Activated CD4-positive, alpha-beta T cell treated with anti-CD3 and anti-CD28 coated beads for 36 hours (primary cell): Measurements from ENCODE around the gene UPF1. TPM values are rescaled to one million over a fixed set of nuclear protein-coding genes. Genes with fewer than 3 reads are reported as not detected.

ENCODE experiments used
- ATAC-seq: fragments of 200-7000 bp; cut with Tn5 transposase; one replicate; pipeline ENCODE4 v1.10.0; 2021; ENCODE audit warnings: mild to moderate bottlenecking, moderate library complexity
- CTCF ChIA-PET: fragments of 350-600 bp; sonication (Branson Sonifier 250); formaldehyde crosslinking; loops from one replicate; lab custom pipeline; 2021; ENCODE audit warnings: antibody characterized with exemption; lab: Charles Lee
- POLR2A ChIA-PET: fragments of 350-600 bp; sonication (Branson Sonifier 250); formaldehyde crosslinking; loops from one replicate; lab custom pipeline; 2021; ENCODE audit warnings: antibody characterized with exemption, inconsistent platforms; lab: Charles Lee
- DNase-seq: peaks from one replicate; pipeline ENCODE4 v3.0.0-alpha.2; 2020
- H3K27ac Mint-ChIP-seq: one replicate; pipeline ENCODE4 v1.8.0; 2021; ENCODE audit warnings: mixed read lengths
- H3K27me3 Mint-ChIP-seq: one replicate; pipeline ENCODE4 v1.8.0; 2021; ENCODE audit warnings: mixed read lengths
- H3K36me3 Mint-ChIP-seq: one replicate; pipeline ENCODE4 v1.8.0; 2021; ENCODE audit warnings: low read depth, mixed read lengths
- H3K4me1 Mint-ChIP-seq: one replicate; pipeline ENCODE4 v1.8.0; 2021; ENCODE audit warnings: mixed read lengths
- H3K4me3 Mint-ChIP-seq: one replicate; pipeline ENCODE4 v1.8.0; 2021; ENCODE audit warnings: mild to moderate bottlenecking, moderate library complexity, mixed read lengths
- H3K9me3 Mint-ChIP-seq: one replicate; pipeline ENCODE4 v1.8.0; 2021; ENCODE audit warnings: low read depth, mixed read lengths
- intact Hi-C, 2 experiments: fragments of 100-400 bp; cut with DNase I in 1 of 2; cut with micrococcal nuclease in 1 of 2; formaldehyde crosslinking; loops; one replicate each; pipeline versions ENCODE4 v1.14.2 to v1.15.1; 2022 to 2024; cut with DNase I, micrococcal nuclease
- total RNA-seq, 2 experiments: library from RNA; stranded (reverse); gene quantifications; one replicate each; pipeline ENCODE4 v1.2.3, GENCODE V29; 2021

The UPF1 gene
- total RNA-seq, 2 experiments from 2014 or later = 72.4 to 74.0 TPM

DNA sequence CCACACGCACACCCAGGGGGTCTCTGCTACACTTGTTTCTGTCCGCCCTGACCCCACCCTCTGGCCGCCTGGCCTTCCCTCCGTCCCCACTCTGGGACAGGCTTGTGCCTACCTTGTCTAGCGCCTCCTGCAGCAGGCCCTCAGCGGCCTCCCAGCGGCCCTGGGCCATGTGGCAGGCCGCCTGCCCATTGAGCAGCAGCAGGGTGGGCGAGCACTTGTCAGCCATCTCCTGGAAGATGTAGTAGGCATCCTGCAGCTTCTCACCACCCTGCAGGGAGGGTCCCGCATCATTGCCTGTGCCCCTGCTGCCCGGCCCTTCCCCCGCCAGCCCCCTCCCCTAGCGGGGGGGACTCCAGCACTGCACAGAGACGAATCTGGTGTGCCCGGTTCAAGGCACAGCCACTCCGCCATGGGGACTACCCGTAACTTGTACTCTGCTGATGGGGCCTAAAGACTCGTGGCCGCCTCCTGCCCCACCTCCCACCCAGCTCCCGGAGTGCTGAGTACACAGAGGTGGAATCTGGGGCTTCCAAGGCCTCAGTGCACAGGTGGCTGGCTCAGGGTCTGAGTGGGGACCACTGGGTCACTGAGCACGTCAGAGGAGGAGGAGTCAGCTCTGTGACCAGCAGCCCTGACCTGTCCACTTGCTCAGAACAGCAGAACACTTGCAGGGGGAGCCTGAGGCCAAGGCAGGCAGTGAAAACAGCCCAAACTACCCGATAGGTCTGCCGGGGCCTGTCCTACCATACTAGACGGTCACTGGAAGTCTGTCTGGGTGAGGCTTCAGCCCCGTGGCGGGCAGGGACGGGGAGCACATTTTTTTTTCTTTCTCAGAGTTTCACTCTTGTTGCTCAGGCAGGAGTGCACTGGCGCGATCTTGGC is 71.6 kb downstream of the UPF1 start:
- POLR2A ChIA-PET = no interaction called here
- CTCF ChIA-PET = no interaction called here
- Mint-ChIP-seq H3K9me3 (no peaks in the 10 kb centered on the region), H3K27ac (no peak overlapping the region), H3K27me3 (no peaks in the 10 kb centered on the region), H3K4me3 (no peak overlapping the region), H3K36me3 (peaks cover 23% of the 10 kb centered on the region), H3K4me1 (no peaks in the 10 kb centered on the region)
- ATAC-seq = no peak
- intact Hi-C loops = no loop called here
- DNase-seq = no peak

DNA sequence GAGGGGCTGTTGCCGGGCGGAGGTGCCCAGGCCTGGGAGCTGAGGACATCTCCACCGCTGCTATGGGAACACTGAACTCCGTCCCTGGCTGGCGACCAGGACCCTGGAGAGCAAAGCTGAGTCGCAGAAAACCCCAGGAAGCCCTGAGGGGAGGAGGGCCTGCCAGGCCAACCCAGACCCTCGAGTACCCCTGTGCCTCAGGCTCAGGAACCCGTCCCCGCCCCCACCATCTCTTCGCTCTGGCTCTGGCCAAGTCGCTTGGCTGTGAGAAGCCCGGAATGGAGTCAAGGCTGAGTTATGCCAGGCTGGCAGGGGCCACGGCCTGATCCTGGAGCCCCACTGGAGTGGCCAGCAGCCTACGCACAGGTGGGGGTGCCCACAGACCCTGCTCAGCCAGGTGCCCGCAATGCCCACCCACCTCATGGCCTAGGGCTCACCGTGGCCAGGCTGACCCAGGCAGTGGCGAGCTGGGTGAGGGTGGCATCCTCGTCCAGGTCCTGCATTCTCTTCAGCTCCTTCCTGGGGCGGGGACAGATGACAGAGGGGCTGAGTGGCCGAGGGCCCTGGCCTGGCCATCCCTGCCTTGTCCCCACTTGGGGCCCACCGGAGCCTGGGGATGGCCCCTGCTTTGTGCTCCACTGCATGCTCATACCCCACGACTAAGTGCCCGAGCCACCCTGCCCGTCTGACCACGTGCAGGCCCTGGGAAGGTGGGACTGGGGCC is 72.7 kb downstream of the UPF1 start:
- ChIA-PET POLR2A (no interaction called here), CTCF (no interaction called here)
- Mint-ChIP-seq H3K27me3 (no peaks in the 10 kb centered on the region), H3K36me3 (peaks cover 23% of the 10 kb centered on the region), H3K4me1 (no peaks in the 10 kb centered on the region), H3K9me3 (no peaks in the 10 kb centered on the region), H3K4me3 (no peak overlapping the region), H3K27ac (no peak overlapping the region)
- ATAC-seq (no peak), DNase-seq (no peak)
- intact Hi-C loops = no loop called here

- no peaks in the 10 kb centered on the region for H3K9me3 Mint-ChIP-seq
- H3K27ac Mint-ChIP-seq = no peak overlapping the region
- intact Hi-C loops = no loop called here
Observed at GRCh38 chr19:18905058-18905456, 73.3 kb downstream of the UPF1 start.

DNA sequence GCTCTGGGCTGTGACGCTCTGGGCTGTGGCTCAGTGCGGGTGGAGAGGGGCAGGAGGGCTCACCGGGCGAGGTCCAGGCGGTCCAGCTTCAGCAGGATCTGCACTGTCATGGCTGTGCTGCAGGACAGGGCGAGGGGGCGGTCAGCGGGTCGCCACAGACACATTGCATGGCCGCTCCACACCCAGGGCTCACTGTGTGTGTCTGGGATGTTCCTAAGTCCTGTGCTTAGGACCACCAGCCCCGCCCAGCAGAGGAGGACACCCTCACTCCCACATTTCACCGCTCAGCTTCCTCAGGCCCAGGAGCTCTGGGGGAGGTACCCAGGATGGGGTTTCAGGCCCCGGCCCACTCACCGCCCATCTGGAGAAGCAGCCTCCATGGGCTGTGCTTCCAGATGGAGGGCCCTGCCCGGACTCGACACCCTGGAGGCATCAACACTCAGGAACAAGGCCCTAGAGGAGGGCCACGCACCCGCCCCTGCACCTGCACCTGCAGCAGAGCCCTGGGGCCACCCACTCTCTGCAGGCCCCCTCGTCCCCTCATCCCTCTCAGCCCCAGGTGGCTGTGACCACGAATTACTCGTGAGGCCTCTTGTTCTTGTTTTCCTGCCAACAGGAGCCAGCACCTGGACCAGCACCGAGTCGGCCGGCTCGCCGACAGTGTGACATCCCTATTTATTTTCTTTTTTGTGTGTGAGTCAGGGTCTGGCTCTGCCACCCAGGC is 73.9 kb downstream of the UPF1 start:
- CTCF ChIA-PET = no interaction called here
- Mint-ChIP-seq H3K4me3 (no peak overlapping the region), H3K36me3 (peaks cover 19% of the 10 kb centered on the region), H3K27ac (no peak overlapping the region), H3K27me3 (no peaks in the 10 kb centered on the region), H3K9me3 (no peaks in the 10 kb centered on the region), H3K4me1 (no peaks in the 10 kb centered on the region)
- POLR2A ChIA-PET = no interaction called here
- DNase-seq (no peak), ATAC-seq (no peak)
- intact Hi-C loops = no loop called here

More at GRCh38 chr19:18905058-18905456, 73.3 kb downstream of the UPF1 start:
- DNase-seq (no peak), ATAC-seq (no peak)
- H3K4me1 Mint-ChIP-seq = no peaks in the 10 kb centered on the region
- peaks cover 21% of the 10 kb centered on the region for H3K36me3 Mint-ChIP-seq
- H3K27me3 Mint-ChIP-seq = no peaks in the 10 kb centered on the region
- CTCF ChIA-PET = no interaction called here
- POLR2A ChIA-PET = no interaction called here
- no peak overlapping the region for H3K4me3 Mint-ChIP-seq

GRCh38 chr19:18906605-18907519 is 75.1 kb downstream of the UPF1 start:
- no peaks in the 10 kb centered on the region for H3K4me1 Mint-ChIP-seq
- DNase-seq = no peak
- no peak overlapping the region for H3K27ac Mint-ChIP-seq
- no peaks in the 10 kb centered on the region for H3K27me3 Mint-ChIP-seq
- POLR2A ChIA-PET = no interaction called here
- H3K4me3 Mint-ChIP-seq = no peak overlapping the region
- no peaks in the 10 kb centered on the region for H3K9me3 Mint-ChIP-seq
- CTCF ChIA-PET = no interaction called here
- H3K36me3 Mint-ChIP-seq = peaks cover 11% of the 10 kb centered on the region
- no peak for ATAC-seq
- intact Hi-C loops = no loop called here

DNA sequence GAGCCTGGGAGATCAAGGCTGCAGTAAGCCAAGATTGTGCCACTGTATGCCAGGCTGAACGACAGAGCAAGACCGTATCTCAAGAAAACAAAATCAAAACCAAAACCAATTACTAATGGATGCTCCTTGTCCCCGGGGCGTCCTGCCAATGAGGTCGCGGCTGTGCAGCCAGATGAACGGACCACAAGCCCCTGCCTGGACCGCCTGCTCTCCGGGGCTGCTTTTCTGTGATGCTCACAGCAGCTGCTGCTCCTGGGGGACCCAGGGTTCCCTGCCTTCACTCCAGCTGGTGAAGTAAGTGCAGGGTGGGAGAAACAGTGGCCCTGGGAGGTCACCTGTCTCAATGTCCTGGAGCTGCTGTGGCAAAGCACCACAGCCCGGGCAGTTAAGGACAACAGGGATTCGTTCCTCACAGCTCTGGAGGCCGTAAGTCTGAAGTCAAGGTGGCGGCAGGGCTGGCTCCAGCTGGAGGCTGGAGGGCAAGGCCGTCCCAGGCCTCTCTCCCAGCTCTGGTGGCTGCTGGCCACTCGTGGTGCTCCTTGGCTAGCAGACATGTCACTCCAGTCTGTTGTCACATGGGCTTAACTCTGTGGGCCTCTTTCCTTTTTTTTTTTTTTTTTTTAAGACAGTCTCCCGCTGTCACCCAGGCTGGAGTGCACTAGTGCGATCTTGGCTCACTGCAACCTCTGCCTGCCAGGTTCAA is 77.3 kb downstream of the UPF1 start:
- intact Hi-C loops = no loop called here
- ATAC-seq (no peak), DNase-seq (no peak)
- H3K9me3 Mint-ChIP-seq = no peaks in the 10 kb centered on the region
- no peak overlapping the region for H3K4me3 Mint-ChIP-seq
- no peaks in the 10 kb centered on the region for H3K4me1 Mint-ChIP-seq
- no peaks in the 10 kb centered on the region for H3K27me3 Mint-ChIP-seq
- POLR2A ChIA-PET = no interaction called here
- H3K27ac Mint-ChIP-seq = no peak overlapping the region
- peaks cover 16% of the 10 kb centered on the region for H3K36me3 Mint-ChIP-seq
- CTCF ChIA-PET = interaction anchor here (0.6 to 3.1 kb wide), 2 partner anchors 10 to 135 kb away, joined by 3 to 10 read pairs; partner anchors contain the start of genes COPE and DDX49

GRCh38 chr19:18910010-18910409 is 78.3 kb downstream of the UPF1 start:
- Mint-ChIP-seq H3K27ac (no peak overlapping the region), H3K27me3 (no peaks in the 10 kb centered on the region), H3K9me3 (no peaks in the 10 kb centered on the region), H3K36me3 (peaks cover 16% of the 10 kb centered on the region), H3K4me1 (peaks cover under 1% of the 10 kb centered on the region), H3K4me3 (no peak overlapping the region)
- POLR2A ChIA-PET = interaction anchor here (0.7 kb wide), 1 partner anchor 36 kb away, joined by 3 read pairs; no protein-coding TSS in a partner anchor
- no peak for ATAC-seq
- CTCF ChIA-PET = interaction anchor here (0.6 to 3.1 kb wide), 2 partner anchors 9 to 136 kb away, joined by 3 to 10 read pairs; partner anchors contain the start of genes COPE and DDX49
- intact Hi-C loops = no loop called here
- DNase-seq = no peak

DNA sequence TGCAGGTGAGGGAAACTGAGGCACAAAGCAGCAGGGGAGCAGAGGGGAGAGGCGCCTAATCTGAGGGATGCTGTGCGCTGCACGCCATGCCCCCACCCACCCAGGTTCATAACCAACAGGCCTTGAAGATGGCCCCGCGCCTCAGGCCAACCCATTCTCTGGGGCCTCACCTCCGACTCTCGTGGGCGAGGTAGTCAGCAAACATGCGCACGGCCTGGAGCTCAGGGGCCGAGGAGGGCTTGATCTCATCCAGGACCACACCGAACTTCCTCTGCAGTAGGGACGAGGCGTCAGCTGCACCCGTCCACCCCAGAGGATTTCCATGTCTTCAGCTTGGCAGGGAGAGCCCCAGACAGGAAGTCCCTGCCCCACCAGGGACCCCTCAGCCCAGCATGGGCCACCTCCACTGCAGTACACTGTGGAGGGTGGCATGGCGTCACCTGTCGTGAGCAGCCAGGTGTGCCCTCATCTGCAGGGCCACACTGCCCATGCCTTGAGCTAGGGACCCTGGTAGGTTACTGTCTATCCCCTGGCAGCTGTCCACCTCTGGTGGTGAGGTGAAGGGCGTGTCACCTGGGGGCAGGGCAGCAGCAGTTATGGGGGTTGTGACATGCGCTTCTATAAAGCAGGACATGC is 79.2 kb downstream of the UPF1 start:
- ATAC-seq (no peak), DNase-seq (no peak)
- no peaks in the 10 kb centered on the region for H3K9me3 Mint-ChIP-seq
- no peak overlapping the region for H3K27ac Mint-ChIP-seq
- H3K4me3 Mint-ChIP-seq = no peak overlapping the region
- peaks cover 17% of the 10 kb centered on the region for H3K36me3 Mint-ChIP-seq
- intact Hi-C loops = no loop called here
- no peaks in the 10 kb centered on the region for H3K27me3 Mint-ChIP-seq
- CTCF ChIA-PET = interaction anchor here (0.6 to 3.1 kb wide), 2 partner anchors 8 to 63 kb away, joined by 3 to 10 read pairs; partner anchors contain the start of genes COPE and DDX49
- POLR2A ChIA-PET = interaction anchor here (0.6 to 0.8 kb wide), 2 partner anchors 19 to 21 kb away, joined by 3 to 4 read pairs; no protein-coding TSS in a partner anchor
- peaks cover 8% of the 10 kb centered on the region for H3K4me1 Mint-ChIP-seq

DNA sequence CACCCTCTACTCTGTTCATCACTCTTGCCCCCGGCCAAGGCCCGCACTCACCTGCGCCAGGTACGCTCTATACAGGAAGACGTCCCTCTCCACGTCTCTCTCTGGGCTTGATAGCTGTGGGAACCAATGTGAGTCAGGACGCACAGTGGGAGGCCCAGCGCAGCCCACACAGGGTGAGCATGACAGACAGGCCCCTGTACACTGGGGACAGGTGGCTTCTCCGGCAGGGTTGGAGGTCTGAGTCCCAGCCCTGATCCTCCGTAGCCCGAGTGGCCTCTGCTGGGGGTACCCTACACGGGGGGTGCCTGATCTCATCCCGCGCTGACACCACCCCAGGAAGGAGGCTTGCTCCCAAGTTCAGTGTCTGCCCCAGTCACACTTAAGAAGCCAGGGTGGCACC is 81.2 kb downstream of the UPF1 start:
- POLR2A ChIA-PET = interaction anchor here (0.6 kb wide), 1 partner anchor 391 kb away, joined by 3 read pairs; the partner anchor contains the start of gene ELL
- H3K27me3 Mint-ChIP-seq = no peaks in the 10 kb centered on the region
- no peak overlapping the region for H3K4me3 Mint-ChIP-seq
- peaks cover 14% of the 10 kb centered on the region for H3K36me3 Mint-ChIP-seq
- CTCF ChIA-PET = no interaction called here
- H3K4me1 Mint-ChIP-seq = peaks cover 20% of the 10 kb centered on the region
- no peaks in the 10 kb centered on the region for H3K9me3 Mint-ChIP-seq
- DNase-seq (no peak), ATAC-seq (no peak)
- intact Hi-C loops = no loop called here
- H3K27ac Mint-ChIP-seq = no peak overlapping the region

DNA sequence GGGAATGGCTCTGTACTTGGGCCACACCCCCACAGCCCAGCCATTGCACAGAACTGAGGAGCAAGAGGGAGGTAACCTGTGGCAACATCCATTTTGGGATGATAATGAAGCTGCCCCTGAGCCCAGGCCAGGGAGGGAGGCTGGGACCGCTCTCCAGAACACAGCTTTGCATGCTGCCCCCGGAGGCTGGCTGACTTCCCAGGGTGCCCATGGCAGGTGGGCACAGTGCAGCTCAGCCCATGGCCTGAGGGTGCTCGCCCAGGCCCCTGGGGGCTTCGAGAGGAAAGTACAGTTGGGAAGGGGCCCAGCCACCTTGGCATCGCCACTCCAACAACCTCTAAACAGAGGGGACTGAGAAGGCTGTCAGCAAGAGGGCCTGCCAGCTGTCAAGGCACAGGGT is 81.7 kb downstream of the UPF1 start:
- CTCF ChIA-PET = no interaction called here
- no peaks in the 10 kb centered on the region for H3K9me3 Mint-ChIP-seq
- POLR2A ChIA-PET = no interaction called here
- DNase-seq (no peak), ATAC-seq (no peak)
- H3K4me3 Mint-ChIP-seq = no peak overlapping the region
- H3K4me1 Mint-ChIP-seq = peaks cover 24% of the 10 kb centered on the region
- H3K36me3 Mint-ChIP-seq = peaks cover 14% of the 10 kb centered on the region
- H3K27ac Mint-ChIP-seq = no peak overlapping the region
- intact Hi-C loops = no loop called here
- H3K27me3 Mint-ChIP-seq = no peaks in the 10 kb centered on the region
